Measurements from ENCODE around the gene BAG2. TPM values are rescaled to one million over a fixed set of nuclear protein-coding genes. Genes with fewer than 3 reads are reported as not detected.
A peak's percentile ranks its signal among the peaks of the same experiment; 100 is the strongest.

The BAG2 gene
- total and polyA plus RNA-seq, 10 of the 15 experiments (the other 5 are each of a cell fraction or from before 2014, with no cell fraction given): 7.7 to 17.6 (median 9.6) TPM

GRCh38 chr6:57221191-57221935 lies 49.2 kb downstream of the BAG2 start (continued):
- peak; percentile 65 to 73; a peak in 3 of 4 replicates for TF ChIP-seq IKZF2 (IDR thresholded peaks at IDR 0.05)

GRCh38 chr6:57221936-57222742 lies 50.0 kb downstream of the BAG2 start, which contains the start of gene RAB23:
Gene RAB23, minus strand, starts transcription at chr6:57222307. Its CDS starts 11,927 bp downstream, at chr6:57210380.
- H3K9me3 ChIP-seq (replicated peaks; ENCODE audit: control insufficient read depth, insufficient read depth, low read length): no peaks in the 10 kb centered on the region
- ChIA-PET RAD21 (ENCODE audit: unreplicated experiment) (interaction anchor here (0.7 to 1.8 kb wide), 9 partner anchors 16 to 317 kb away, joined by 3 to 7 read pairs (median 3); partner anchors contain the start of genes BAG2 and PRIM2), SMC1A (ENCODE audit: uncharacterized antibody, unreplicated experiment) (interaction anchor here (0.7 to 1.4 kb wide), 4 partner anchors 10 to 95 kb away, joined by 3 read pairs; partner anchors contain the start of gene PRIM2), CTCF (interaction anchor here (0.9 to 2.0 kb wide), 7 partner anchors 9 to 318 kb away, joined by 3 to 6 read pairs (median 5); partner anchors contain the start of gene BEND6), POLR2A (interaction anchor here (0.5 to 1.3 kb wide), 8 partner anchors 15 to 684 kb away, joined by 3 to 8 read pairs (median 4); partner anchors contain the start of gene BAG2)
- WGBS (ENCODE audit: insufficient coverage, insufficient replicate concordance, low lambda C conversion rate, missing lambda C conversion rate): under 1% methylated on average over 67 of the region's 69 CpGs
- peak; percentile 58 for DNase-seq (ENCODE audit: low read depth, low spot score)
- H3K27ac ChIP-seq (ENCODE audit: control insufficient read depth, insufficient read depth): peak within 1 kb of the TSS; percentile 6
- peak within 1 kb of the TSS; percentile 81 for H3K4me3 ChIP-seq
- BruUV-seq (replicated peaks): no TSS peak
- no peaks in the 10 kb centered on the region for H3K4me1 ChIP-seq (ENCODE audit: control insufficient read depth, insufficient read depth, low read length)
- FAIRE-seq: peak; percentile 75
- peak within 1 kb of the TSS; percentile 69 for H3K9ac ChIP-seq (ENCODE audit: control insufficient read depth, insufficient read depth, low read length)
- peak within 1 kb of the TSS; percentile 91 for H2AFZ ChIP-seq (ENCODE audit: control insufficient read depth, low read depth, low read length)
- peak; percentile 91 for ATAC-seq
- no peaks in the 10 kb centered on the region for H3K27me3 ChIP-seq (replicated peaks in 1 of 2; ENCODE audit: control insufficient read depth in 2 of 2, insufficient read depth in 2 of 2, low read length in 1 of 2)
- no peaks in the 10 kb centered on the region for H3K36me3 ChIP-seq (ENCODE audit: control insufficient read depth in 2 of 2, insufficient read depth in 2 of 2, low read length in 1 of 2)
- peaks cover 6% of the 10 kb centered on the region for H3K79me2 ChIP-seq (ENCODE audit: control insufficient read depth, insufficient read depth, low read length)
- in situ Hi-C loops (cut with MboI): no loop called here
- H4K20me1 ChIP-seq (ENCODE audit: control insufficient read depth, insufficient read depth): no peaks in the 10 kb centered on the region
- intact Hi-C loops (cut with micrococcal nuclease; ENCODE audit: unreplicated experiment): loop anchor here (2.0 kb wide), 2 partner anchors 49 to 95 kb away; partner anchors contain the start of genes BAG2 and PRIM2
- peak within 1 kb of the TSS; percentile 88 for H3K4me2 ChIP-seq (ENCODE audit: control insufficient read depth, insufficient read depth)
- TF ChIP-seq TBL1XR1 (IDR thresholded peaks at IDR 0.05; ENCODE audit: low read depth, low read length) (no peak), JUND (IDR thresholded peaks at IDR 0.05; ENCODE audit: low read depth, low read length) (no peak), SIX5 (IDR thresholded peaks at IDR 0.05; ENCODE audit: low read depth, low read length, severe bottlenecking) (no peak), NR2C2 (IDR thresholded peaks at IDR 0.05; ENCODE audit: borderline replicate concordance, control insufficient read depth, insufficient read length, low read depth) (no peak), SMARCA5 (IDR thresholded peaks at IDR 0.05) (0 out of 2 replicates have a peak, but pooled peaks have one; percentile 5), NFYB (IDR thresholded peaks at IDR 0.05; ENCODE audit: insufficient read depth, low read depth, low read length) (no peak), NFIC (IDR thresholded peaks at IDR 0.05; ENCODE audit: low read depth, low read length) (no peak), HDGF (IDR thresholded peaks at IDR 0.05) (no peak), RELA (IDR thresholded peaks at IDR 0.05; ENCODE audit: borderline replicate concordance, partially characterized antibody) (peak; percentile 31), CEBPZ (IDR thresholded peaks at IDR 0.05; ENCODE audit: low read depth, low read length) (no peak), MAX (IDR thresholded peaks at IDR 0.05; ENCODE audit: low read depth, low read length) (peak; percentile 50; the same call in 1 of the 2 replicates), RB1 (IDR thresholded peaks at IDR 0.05; ENCODE audit: borderline replicate concordance) (0 out of 2 replicates have a peak, but pooled peaks have one; percentile 32), STAT3 (IDR thresholded peaks at IDR 0.05; ENCODE audit: low read depth, low read length) (no peak), USF2 (IDR thresholded peaks at IDR 0.05; ENCODE audit: borderline replicate concordance, low read depth, low read length) (no peak), BRCA1 (IDR thresholded peaks at IDR 0.05; ENCODE audit: low read depth, low read length) (no peak)

Data from GM12878 (cell line).